Right cardiac atrium (tissue), 5 donors: Measurements from ENCODE around the gene DYNLT2. TPM values are rescaled to one million over a fixed set of nuclear protein-coding genes. Genes with fewer than 3 reads are reported as not detected.

Source experiments
- ATAC-seq, 2 donors: fragments of 200-7000 bp; cut with Tn5 transposase; one replicate each; pipeline versions ENCODE4 v1.8.0 to v1.9.1; 2020; ENCODE audit warnings: moderate library complexity in 2 of 2, mild to moderate bottlenecking in 1 of 2
- DNase-seq, 3 donors: peaks; one replicate each; pipeline ENCODE4 v3.0.0-alpha.2; 2020
- H3K27ac ChIP-seq: one replicate; pipeline ENCODE4 v1.5.1; 2013; ENCODE audit warnings: mild to moderate bottlenecking, low read length, control low read depth, moderate library complexity
- H3K27me3 ChIP-seq: one replicate; pipeline ENCODE4 v1.6.1; 2013; ENCODE audit not compliant: control insufficient read depth, insufficient read depth
- H3K4me1 ChIP-seq: one replicate; pipeline ENCODE4 v1.6.1; 2013; ENCODE audit warnings: low read length; ENCODE audit not compliant: control insufficient read depth, insufficient read depth
- H3K4me3 ChIP-seq: one replicate; pipeline ENCODE4 v1.5.1; 2013; ENCODE audit warnings: low read length, control low read depth
- H3K9me3 ChIP-seq: one replicate; pipeline ENCODE4 v1.6.1; 2013; ENCODE audit warnings: low read length; ENCODE audit not compliant: control insufficient read depth
- WGBS: extraction: QIAGEN DNeasy Blood & Tissue Kit; methylation state at CpG from one replicate; pipeline ENCODE4 v1.1.7; 2013; 5-methylcytosine and 5-hydroxymethylcytosine counted together
- intact Hi-C, 4 donors: fragments of 100-400 bp; cut with DNase I; formaldehyde crosslinking; loops; one replicate each; pipeline versions ENCODE4 v1.11.0 to v1.14.0; 2022 to 2023
- long read RNA-seq, 4 donors: library from polyadenylated mRNA; unstranded; transcript quantifications; one replicate each; pipeline ENCODE4 v2.0.0, GENCODE V29; 2020 to 2021
- polyA plus RNA-seq: library from polyadenylated mRNA; stranded (reverse); fragments of 200-250 nt; gene quantifications from one replicate; pipeline ENCODE4 v1.2.3, GENCODE V29; 2013
- total RNA-seq, 4 donors: library from RNA; stranded (reverse); fragmentation: NEBNext Ultra II Directional; extraction: Animal tissue kit (Norgen Biotek cat#: 25700); gene quantifications; one replicate each; pipeline ENCODE4 v1.2.1, GENCODE V29; 2021
- donor health status: healthy with polysubstance abuse.
- donor health status: DM: no; HTN: yes; CAD: no.
- donor health status: DM: no; HTN: no; CAD: no.
- donor health status: DM: no; HTN: yes; CAD: no; lungs with severe emphysema.
- donor health status: DM: yes; HTN: yes; CAD: no.

The DYNLT2 gene, protein sequence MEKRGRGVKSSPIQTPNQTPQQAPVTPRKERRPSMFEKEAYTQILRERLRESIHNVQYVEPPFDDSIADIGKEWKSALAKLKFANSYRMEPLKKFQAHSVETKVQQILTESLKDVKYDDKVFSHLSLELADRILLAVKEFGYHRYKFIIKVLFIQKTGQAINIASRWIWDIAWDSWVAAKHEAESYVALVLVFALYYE
- 1 to 10 TPM in 2 of 4 donors, under 1 TPM in 2; 0.77 to 1.2 (median 0.90) TPM for total RNA-seq
- 1.2 TPM for polyA plus RNA-seq
- long read RNA-seq, donor 1, partial matches to known transcripts = 0 of 1 reads
- long read RNA-seq, donor 1, other reads (novel, unspliced or antisense) = 0 of 1 reads
- long read RNA-seq, donor 2 = 0 reads
- long read RNA-seq, donor 3, partial matches to known transcripts = 0 of 4 reads
- long read RNA-seq, donor 3, other reads (novel, unspliced or antisense) = 0 of 4 reads
- long read RNA-seq, donor 4 = 0 reads

DNA sequence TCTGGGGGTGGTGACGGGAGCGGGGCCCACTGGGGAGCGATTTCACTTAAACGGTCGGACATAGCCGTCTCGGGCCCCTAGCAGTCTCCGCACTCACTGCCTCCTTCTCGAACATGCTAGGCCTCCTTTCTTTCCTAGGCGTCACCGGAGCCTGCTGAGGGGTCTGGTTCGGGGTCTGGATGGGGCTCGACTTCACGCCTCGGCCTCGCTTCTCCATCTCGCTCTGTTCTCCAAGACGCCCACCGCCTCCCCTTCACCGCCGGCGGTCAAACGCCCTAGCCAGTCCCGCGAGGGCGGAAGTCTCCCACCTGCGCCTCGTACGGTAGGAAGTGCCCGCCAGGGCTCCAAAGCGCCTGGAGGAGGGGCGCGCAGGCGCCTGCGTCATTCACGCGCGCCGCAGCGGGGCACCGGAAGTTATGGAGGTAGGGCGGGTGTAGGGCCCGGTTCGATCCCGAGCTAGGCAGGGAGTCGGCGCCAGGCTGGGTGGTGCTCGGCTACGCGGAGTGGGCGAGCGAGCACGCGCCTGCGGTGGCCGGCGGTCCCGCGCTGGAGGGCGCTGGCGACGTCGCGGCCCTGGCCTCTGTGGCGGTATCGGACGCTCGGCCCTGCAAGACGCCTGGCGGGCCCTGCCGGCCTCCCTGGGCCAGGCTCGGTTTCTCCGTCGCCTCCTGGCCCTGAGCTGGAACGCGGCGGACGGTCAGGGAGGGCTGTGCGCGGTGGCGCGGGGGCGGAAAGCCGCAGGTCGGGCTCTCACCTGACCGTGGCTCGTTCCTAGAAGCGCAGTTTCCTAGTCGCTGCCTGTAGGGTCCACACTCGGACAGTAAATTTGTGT is at the start of gene DYNLT2, which contains the start of gene ERMARD:
Gene DYNLT2 (minus strand): TSS at position 331 of the 832 bp plus-strand sequence. CDS start 114 bp downstream, at position 217.
Gene ERMARD (plus strand): TSS at position 381 of the 832 bp plus-strand sequence. CDS start 36 bp downstream, at position 417.
- peaks cover 2% of the 10 kb centered on the region for H3K4me1 ChIP-seq
- peak within 1 kb of the TSS; percentile 71 for H3K4me3 ChIP-seq
- H3K9me3 ChIP-seq = no peaks in the 10 kb centered on the region
- WGBS = under 1% methylated on average over 90 of the region's 90 CpGs
- ATAC-seq (peak; percentile 99), DNase-seq (peak; percentile 94 to 97 (median 97))
- intact Hi-C loops = no loop called here
- H3K27me3 ChIP-seq = no peaks in the 10 kb centered on the region
- H3K27ac ChIP-seq = peak within 1 kb of the TSS; percentile 95

DNA sequence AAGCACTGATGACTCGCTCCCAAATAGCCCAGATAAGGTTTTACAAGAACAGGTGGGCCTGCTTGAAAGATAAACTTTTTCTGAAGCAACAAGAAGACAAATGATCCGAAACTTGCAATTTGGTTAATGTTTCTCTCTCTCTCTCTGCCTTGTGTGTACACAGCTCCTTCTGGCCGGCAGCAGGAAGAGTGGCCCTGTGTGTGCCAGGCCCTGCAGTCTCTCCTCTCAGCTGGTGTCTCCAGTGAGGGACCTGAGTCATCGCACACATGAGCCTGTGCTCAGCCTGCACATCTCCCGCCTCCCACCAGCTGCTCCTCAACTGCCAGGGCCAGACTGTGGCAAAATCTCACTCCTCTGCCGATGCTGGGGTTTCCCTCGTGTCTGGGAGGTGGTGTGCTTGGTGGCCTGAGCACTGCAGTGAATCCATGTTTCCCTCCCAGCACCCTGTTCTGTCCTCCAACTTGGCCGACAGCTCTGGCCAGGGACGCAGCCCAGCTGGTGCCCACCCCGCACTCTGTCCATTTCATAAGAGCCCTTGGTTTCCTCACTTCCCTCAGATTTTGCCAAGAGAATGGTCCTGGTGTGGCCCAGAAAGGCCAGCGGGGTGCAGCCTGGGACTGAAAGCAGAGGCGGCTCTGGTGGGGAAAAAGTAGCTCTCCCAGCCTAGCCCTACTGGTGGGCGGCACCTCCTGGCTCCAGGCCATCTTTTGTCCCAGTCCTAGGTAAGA is 49.5 kb upstream of the DYNLT2 start:
- H3K27ac ChIP-seq = no peak overlapping the region
- no peak overlapping the region for H3K4me3 ChIP-seq
- H3K27me3 ChIP-seq = no peaks in the 10 kb centered on the region
- H3K4me1 ChIP-seq = no peaks in the 10 kb centered on the region
- ATAC-seq (peak; percentile 43 to 52), DNase-seq (no peak)
- H3K9me3 ChIP-seq = no peaks in the 10 kb centered on the region
- 66% methylated on average over 13 of the region's 13 CpGs for WGBS
- intact Hi-C loops = no loop called here

- no peaks in the 10 kb centered on the region for H3K9me3 ChIP-seq
- WGBS = 75% methylated on average over 9 of the region's 9 CpGs
- no peak overlapping the region for H3K4me3 ChIP-seq
- ATAC-seq (no peak), DNase-seq (no peak)
- H3K27me3 ChIP-seq = no peaks in the 10 kb centered on the region
- no peak overlapping the region for H3K27ac ChIP-seq
- intact Hi-C loops = no loop called here
- H3K4me1 ChIP-seq = no peaks in the 10 kb centered on the region
Observed at GRCh38 chr6:169800116-169800667, 48.8 kb upstream of the DYNLT2 start.

GRCh38 chr6:169799474-169799926 is 48.1 kb upstream of the DYNLT2 start:
- 78% methylated on average over 7 of the region's 7 CpGs for WGBS
- ATAC-seq (no peak), DNase-seq (no peak)
- intact Hi-C loops = loop anchor here in 2 of 4 donors (10.0 kb wide), 2 partner anchors 725 to 735 kb away; no protein-coding TSS in a partner anchor
- no peak overlapping the region for H3K27ac ChIP-seq
- H3K27me3 ChIP-seq = no peaks in the 10 kb centered on the region
- no peak overlapping the region for H3K4me3 ChIP-seq
- H3K4me1 ChIP-seq = no peaks in the 10 kb centered on the region
- H3K9me3 ChIP-seq = no peaks in the 10 kb centered on the region

GRCh38 chr6:169798764-169799473 is 47.5 kb upstream of the DYNLT2 start:
- no peak for DNase-seq
- WGBS = 83% methylated on average over 10 of the region's 10 CpGs
- intact Hi-C loops = loop anchor here in 2 of 4 donors (10.0 kb wide), 2 partner anchors 726 to 736 kb away; no protein-coding TSS in a partner anchor

DNA sequence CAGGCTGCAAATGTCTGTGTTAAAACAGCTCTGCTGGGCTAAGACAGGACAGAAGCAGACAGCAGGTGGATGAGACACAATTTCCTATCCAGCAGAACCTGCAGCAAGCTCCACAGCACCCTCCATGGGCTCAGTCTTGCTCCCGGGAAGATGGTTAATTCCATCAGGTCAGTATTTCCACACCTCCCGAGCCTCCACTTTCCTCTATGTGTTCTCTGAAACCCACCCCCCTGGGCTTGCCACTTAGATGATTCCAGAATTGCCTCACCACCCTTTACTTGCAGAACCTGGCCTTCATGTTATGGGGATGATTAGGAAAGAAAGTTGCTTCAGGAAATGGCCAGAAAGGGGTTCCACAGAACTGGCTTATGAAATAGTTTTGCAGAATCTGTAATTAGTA is 43.8 kb upstream of the DYNLT2 start:
- WGBS = 64% methylated on average over 2 of the region's 2 CpGs
- Histone ChIP-seq H3K4me3 (no peak overlapping the region), H3K9me3 (no peaks in the 10 kb centered on the region), H3K4me1 (no peaks in the 10 kb centered on the region), H3K27ac (no peak overlapping the region), H3K27me3 (no peaks in the 10 kb centered on the region)
- DNase-seq (no peak), ATAC-seq (no peak)
- intact Hi-C loops = loop anchor here in 2 of 4 donors (10.0 kb wide), 2 partner anchors 730 to 740 kb away; no protein-coding TSS in a partner anchor

More at GRCh38 chr6:169798764-169799473, 47.5 kb upstream of the DYNLT2 start:
- Histone ChIP-seq H3K27me3 (no peaks in the 10 kb centered on the region), H3K9me3 (no peaks in the 10 kb centered on the region), H3K27ac (no peak overlapping the region), H3K4me3 (no peak overlapping the region), H3K4me1 (no peaks in the 10 kb centered on the region)
- no peak for ATAC-seq

- WGBS = 67% methylated on average over 13 of the region's 13 CpGs
- no peaks in the 10 kb centered on the region for H3K4me1 ChIP-seq
- peak in 1 of 3 donors; percentile 64 for DNase-seq
- no peak overlapping the region for H3K4me3 ChIP-seq
- H3K27me3 ChIP-seq = no peaks in the 10 kb centered on the region
- intact Hi-C loops = loop anchor here in 3 of 4 donors (5.0 to 10.0 kb wide), 3 partner anchors 730 to 740 kb away; no protein-coding TSS in a partner anchor
- ATAC-seq = no peak
- no peak overlapping the region for H3K27ac ChIP-seq
- H3K9me3 ChIP-seq = no peaks in the 10 kb centered on the region
Observed at GRCh38 chr6:169794317-169795055, 43.1 kb upstream of the DYNLT2 start.

DNA sequence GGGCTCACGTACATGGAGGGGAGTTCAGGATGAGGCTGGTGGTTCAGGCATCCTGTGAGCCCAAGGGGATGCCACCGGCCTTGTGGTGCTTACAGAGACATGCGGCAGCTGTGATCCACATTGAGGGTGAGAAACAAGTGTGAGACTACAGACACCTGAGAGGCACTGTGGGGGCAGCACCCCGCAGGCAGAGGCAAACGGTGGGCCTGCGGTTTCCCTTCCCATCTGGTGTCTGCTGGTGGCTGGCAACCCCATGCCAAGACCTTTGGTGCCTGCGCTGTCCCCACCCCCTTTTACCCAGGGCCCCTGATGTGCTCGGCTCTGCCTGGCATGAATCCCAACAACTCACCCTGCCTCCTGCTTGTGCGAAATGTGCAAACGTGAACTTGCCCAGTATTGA is 42.0 kb upstream of the DYNLT2 start:
- DNase-seq = no peak
- 81% methylated on average over 10 of the region's 10 CpGs for WGBS

DNA sequence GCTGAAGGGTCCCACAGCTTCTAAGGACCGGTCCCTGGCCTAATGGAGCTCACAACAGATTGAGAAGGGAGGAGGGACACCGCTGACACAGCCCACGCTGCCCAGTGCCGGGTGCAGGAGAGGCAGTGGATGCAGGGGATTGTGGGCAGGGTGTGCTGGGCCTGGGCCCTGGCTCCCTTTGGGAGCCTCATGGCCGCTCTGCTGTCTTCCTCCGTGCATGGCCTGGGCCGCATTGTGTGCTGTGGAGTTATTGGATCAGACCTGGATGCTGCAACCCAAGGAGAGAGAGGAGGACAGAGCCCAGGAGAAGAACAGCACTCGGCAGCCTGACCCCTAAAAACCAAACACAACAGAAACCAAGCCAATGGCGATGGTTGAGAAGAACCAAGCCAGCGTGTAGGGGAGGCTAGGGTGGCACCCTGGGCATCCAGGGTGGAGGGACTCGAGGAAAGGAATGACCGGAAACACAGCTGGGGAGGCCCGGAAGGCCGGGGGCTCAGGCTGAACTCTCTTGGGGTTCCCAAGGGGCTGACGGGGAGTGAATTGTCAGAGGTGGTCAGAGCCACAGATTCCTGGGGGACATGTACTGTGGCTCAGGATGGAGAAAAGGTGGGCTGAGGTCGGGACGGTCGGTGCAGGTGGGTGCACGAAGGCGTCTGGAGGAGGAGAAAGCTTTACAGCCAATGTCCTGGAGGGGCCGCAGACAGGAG is 41.1 kb upstream of the DYNLT2 start:
- Histone ChIP-seq H3K4me3 (no peak overlapping the region), H3K27me3 (no peaks in the 10 kb centered on the region), H3K9me3 (no peaks in the 10 kb centered on the region), H3K4me1 (no peaks in the 10 kb centered on the region), H3K27ac (no peak overlapping the region)
- no peak for DNase-seq
- ATAC-seq = no peak
- intact Hi-C loops = loop anchor here in 3 of 4 donors (5.0 to 10.0 kb wide), 3 partner anchors 732 to 742 kb away; no protein-coding TSS in a partner anchor
- WGBS = 90% methylated on average over 21 of the region's 21 CpGs

More for the DNA sequence above, 42.0 kb upstream of the DYNLT2 start:
- Histone ChIP-seq H3K27ac (no peak overlapping the region), H3K4me3 (no peak overlapping the region), H3K4me1 (no peaks in the 10 kb centered on the region), H3K9me3 (no peaks in the 10 kb centered on the region), H3K27me3 (no peaks in the 10 kb centered on the region)
- ATAC-seq = no peak
- intact Hi-C loops = loop anchor here in 3 of 4 donors (5.0 to 10.0 kb wide), 3 partner anchors 731 to 741 kb away; no protein-coding TSS in a partner anchor
